GM12872 (cell line): Measurements from ENCODE around the gene DOLPP1.

Experiments
- TF ChIP-seq, protein P1 (sequence below): IDR thresholded peaks from 3 replicates; pipeline ENCODE4 v1.5.1; 2011; ENCODE audit warnings: low read depth, mild to moderate bottlenecking, low read length, moderate library complexity; ENCODE audit not compliant: insufficient read depth

DOLPP1 gene

DNA sequence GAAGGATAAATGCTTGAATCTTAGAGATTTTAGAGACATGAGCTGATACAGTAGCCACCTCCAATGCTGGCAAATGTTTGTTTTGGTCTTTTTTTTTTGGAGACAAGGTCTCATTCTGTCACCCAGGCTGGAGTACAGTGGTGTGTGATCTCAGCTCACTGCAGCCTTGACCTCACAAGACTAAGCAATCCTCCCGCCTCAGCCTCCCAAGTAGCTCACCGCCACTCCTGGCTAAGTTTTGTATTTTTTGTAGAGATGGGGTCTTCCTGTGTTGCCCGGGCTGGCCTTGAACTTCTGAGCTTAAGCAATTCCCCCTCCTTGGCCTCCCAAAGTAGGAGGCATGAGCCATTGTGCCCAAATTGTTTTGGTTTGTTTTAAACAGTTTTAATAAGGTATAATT is 6.8 kb upstream of the DOLPP1 start:
- TF ChIP-seq, protein P1, sequence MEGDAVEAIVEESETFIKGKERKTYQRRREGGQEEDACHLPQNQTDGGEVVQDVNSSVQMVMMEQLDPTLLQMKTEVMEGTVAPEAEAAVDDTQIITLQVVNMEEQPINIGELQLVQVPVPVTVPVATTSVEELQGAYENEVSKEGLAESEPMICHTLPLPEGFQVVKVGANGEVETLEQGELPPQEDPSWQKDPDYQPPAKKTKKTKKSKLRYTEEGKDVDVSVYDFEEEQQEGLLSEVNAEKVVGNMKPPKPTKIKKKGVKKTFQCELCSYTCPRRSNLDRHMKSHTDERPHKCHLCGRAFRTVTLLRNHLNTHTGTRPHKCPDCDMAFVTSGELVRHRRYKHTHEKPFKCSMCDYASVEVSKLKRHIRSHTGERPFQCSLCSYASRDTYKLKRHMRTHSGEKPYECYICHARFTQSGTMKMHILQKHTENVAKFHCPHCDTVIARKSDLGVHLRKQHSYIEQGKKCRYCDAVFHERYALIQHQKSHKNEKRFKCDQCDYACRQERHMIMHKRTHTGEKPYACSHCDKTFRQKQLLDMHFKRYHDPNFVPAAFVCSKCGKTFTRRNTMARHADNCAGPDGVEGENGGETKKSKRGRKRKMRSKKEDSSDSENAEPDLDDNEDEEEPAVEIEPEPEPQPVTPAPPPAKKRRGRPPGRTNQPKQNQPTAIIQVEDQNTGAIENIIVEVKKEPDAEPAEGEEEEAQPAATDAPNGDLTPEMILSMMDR: no peak

DNA sequence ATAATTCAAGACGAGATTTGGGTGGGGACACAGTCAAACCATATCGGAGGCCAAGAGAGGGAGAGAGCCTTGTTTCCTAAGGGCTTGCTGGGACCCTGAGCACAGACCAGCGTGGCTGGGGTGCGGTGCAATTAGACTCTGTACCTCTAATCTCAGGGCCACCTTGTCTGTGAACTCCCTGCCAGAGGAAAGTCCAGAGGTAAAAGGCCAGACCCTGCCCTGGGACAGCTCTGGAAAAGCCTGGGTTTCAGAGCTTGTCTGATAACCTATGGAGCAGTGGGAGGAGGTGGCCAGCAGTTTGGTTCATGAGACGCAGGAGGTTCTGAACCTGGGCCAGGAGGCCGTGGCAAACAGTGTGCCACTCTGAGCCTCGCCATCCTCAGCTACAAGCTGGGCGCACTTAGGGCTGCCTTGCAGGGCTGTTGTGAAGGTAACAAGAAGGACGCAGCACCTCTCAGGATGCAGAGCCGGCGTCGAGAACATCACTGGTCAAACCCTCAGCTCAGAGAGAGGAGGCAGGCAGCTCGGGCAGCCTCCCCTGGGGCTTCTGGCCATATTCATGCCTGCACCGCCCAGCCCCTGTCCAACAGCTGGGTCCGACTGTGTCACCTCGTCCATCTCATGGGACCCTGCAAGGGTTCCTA is 4.8 kb upstream of the DOLPP1 start:
- TF ChIP-seq, protein P1: no peak

DNA sequence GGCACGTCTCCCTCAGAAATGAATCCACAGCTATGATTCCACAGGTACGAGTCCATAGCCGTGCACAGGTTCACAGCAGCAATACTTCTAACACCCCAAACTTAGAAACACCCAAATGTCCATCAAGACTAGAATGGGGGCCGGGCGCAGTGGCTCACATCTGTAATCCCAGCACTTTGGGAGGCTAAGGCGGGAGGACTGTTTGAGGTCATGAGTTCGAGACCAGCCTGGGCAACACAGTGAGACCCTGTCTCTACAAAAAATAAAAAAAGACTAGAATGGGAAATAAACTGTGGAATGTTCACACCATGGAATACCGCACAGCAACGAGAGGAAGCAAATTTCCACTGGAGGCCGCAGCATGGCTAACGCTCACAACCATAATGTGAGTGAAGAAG is 4.3 kb upstream of the DOLPP1 start:
- TF ChIP-seq, protein P1: no peak

DNA sequence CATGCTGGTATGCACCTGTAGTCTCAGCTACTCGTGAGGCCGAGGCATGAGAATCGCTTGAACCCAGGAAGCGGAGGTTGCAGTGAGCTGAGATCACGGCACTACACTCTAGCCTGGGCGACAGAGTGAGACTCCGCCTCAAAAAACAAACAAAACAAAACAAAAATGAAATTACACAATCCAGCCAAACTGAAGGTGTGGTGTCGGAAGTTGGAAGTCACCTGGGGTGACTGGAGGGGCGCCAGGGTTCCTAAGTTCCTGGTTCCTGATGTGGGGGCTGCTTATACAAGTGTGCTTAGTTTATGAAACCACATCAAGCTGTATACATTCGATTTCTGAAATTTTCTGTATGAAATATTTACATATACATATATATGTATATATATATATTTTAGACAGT is 3.7 kb upstream of the DOLPP1 start:
- TF ChIP-seq, protein P1: no peak

DNA sequence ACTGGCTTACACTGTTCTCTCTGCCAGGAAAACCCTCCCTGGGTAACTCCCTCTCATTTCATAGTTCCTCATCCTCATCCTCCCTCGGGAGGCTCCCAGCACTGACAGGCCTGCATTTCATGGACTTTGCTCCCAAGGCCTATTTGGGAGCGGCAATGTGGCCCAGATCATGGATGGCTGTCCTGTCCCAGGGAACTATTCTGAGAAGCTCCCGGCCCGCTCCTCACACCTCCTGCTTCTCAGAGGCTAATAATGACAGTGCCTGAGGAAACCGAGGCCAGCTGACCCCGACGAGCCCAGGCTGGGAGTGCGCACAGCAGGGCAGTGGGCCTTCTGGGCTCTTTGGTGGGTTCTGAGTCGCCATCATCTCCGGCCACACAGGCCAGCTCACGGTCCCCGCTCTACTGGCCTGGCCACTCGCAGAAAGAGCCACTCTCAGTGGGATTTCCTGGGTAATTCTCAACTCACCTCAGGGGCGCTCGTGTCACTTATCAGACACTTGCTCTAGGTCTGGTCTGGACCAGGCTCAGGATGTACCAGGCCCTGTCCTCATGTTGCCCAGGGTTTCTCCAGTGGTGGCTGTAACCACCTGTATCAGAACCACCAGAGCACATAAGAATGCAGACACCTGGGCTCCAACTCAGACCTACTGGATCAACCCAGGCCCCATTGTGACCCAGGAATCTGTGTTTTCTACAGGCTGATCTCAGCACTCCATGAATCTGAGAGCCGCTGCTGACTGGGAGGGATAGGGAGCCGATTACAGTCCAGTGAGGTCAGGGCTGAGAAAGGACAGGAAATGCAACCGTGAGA is 2.0 kb upstream of the DOLPP1 start:
- TF ChIP-seq, protein P1: no peak

DNA sequence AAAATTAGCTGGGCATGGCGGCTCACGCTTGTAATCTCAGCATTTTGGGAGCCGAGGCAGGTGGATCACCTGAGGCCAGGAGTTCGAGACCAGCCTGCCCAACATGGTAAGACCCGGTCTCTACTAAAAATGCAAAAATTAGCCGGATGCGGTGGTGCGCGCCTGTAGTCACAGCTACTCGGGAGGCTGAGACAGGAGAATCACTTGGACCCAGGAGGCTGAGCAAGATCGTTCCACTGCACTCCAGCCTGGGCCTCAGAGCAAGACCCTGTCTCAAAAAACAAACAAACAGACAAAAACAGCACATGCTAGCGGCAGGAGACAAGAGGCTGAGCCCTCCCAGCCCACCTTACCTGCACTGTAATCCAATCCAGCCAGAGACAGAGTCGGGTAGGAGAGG is 1.1 kb upstream of the DOLPP1 start:
- TF ChIP-seq, protein P1: no peak

DNA sequence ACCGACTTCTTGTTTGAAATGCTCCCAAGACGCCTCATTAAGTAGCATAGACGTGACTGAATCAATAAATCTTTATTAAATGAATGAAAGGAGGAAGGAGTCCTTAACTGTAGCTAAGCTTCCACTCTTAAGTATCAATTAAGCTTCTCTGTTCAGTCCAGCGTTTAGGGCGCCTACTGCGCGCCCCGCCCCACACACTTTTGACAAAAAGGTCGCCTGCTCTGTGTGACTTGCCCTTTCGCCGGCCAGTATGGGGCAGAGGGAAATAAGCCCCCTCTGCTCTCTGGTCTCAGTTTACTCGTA is 662 bp upstream of the DOLPP1 start:
- TF ChIP-seq, protein P1: no peak
